Activated T-helper 2 cell treated with anti-CD3 and anti-CD28 coated beads, Interferon-gamma antibody, Interleukin-2, Interleukin-4, amounts not matched to agents 10 μg/mL and 5 μg/mL and 100 μg/mL, durations not matched to agents 14 hours and 24 hours and 36 hours (primary cell): ENCODE measurements around the gene RASL12. TPM values are rescaled to one million over a fixed set of nuclear protein-coding genes. Genes with fewer than 3 reads are reported as not detected.

ENCODE experiments used
- DNase-seq: peaks from one replicate; pipeline ENCODE4 v3.0.0; 2021; ENCODE audit warnings: low spot score
- H3K27ac Mint-ChIP-seq: one replicate; pipeline ENCODE4 v1.8.0; 2021; ENCODE audit warnings: mixed read lengths
- H3K27me3 Mint-ChIP-seq: one replicate; pipeline ENCODE4 v1.8.0; 2021; ENCODE audit warnings: low read depth, mixed read lengths
- H3K36me3 Mint-ChIP-seq: one replicate; pipeline ENCODE4 v1.8.0; 2021; ENCODE audit warnings: low read depth, mixed read lengths
- H3K4me1 Mint-ChIP-seq: one replicate; pipeline ENCODE4 v1.8.0; 2021; ENCODE audit warnings: low read depth, mixed read lengths
- H3K4me3 Mint-ChIP-seq: one replicate; pipeline ENCODE4 v1.8.0; 2021; ENCODE audit warnings: low read depth, mild to moderate bottlenecking, moderate library complexity, mixed read lengths
- H3K9me3 Mint-ChIP-seq: one replicate; pipeline ENCODE4 v1.8.0; 2021; ENCODE audit warnings: mixed read lengths
- intact Hi-C: fragments of 100-400 bp; cut with micrococcal nuclease; formaldehyde crosslinking; loops from one replicate; pipeline ENCODE4 v1.15.1; 2023
- total RNA-seq: library from RNA; stranded (reverse); gene quantifications from 2 replicates; pipeline ENCODE4 v1.2.3, GENCODE V29; 2022

The RASL12 gene
- total RNA-seq, 1 donor from 2014 or later, result not detected

DNA sequence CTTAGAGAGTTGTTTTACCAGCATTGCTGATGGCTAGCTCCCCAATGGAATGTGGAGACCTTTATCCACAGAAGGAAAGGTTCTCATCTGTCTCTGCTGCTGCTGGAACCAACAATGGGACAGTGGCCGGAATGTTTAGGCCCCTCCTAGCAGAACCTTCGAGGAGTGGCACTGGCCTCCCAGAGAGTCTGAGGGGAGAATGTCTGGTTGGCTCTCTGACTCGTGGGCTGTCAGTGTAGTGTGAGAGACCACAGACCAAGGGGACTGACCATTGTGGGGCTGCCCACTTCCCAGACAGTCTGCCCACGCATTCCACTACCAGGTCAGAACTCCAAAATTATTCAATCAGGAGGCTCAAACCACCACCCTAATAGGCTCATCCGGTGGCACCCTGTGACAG is 5.1 kb downstream of the RASL12 start:
- Mint-ChIP-seq H3K4me3 (no peak overlapping the region), H3K27ac (no peak overlapping the region), H3K4me1 (peaks cover 2% of the 10 kb centered on the region), H3K27me3 (peaks cover 34% of the 10 kb centered on the region), H3K36me3 (no peaks in the 10 kb centered on the region), H3K9me3 (no peaks in the 10 kb centered on the region)
- intact Hi-C loops, result no loop called here
- DNase-seq, result no peak

DNA sequence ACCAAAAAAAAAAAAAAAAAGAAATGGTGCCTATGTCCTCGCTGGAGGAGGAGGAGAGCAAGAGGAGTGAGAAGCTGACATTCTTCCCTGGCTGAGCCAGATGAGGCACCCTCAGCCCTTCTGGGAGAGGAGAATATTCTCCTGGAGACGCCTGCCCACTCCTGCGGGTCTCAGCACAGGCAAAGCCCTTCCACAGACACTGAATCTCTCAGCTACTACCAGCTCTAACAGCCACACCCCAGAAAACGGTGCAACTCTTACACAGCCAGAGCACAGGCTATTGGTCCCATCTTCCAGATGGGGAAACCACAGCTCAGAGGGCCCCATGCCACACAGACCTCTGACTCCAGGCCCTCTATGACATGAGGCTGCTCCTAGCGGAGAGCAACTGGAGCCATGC is 5.7 kb downstream of the RASL12 start:
- Mint-ChIP-seq H3K9me3 (no peaks in the 10 kb centered on the region), H3K27me3 (peaks cover 30% of the 10 kb centered on the region), H3K4me3 (no peak overlapping the region), H3K27ac (no peak overlapping the region), H3K4me1 (no peaks in the 10 kb centered on the region), H3K36me3 (no peaks in the 10 kb centered on the region)
- intact Hi-C loops, result no loop called here
- no peak for DNase-seq

DNA sequence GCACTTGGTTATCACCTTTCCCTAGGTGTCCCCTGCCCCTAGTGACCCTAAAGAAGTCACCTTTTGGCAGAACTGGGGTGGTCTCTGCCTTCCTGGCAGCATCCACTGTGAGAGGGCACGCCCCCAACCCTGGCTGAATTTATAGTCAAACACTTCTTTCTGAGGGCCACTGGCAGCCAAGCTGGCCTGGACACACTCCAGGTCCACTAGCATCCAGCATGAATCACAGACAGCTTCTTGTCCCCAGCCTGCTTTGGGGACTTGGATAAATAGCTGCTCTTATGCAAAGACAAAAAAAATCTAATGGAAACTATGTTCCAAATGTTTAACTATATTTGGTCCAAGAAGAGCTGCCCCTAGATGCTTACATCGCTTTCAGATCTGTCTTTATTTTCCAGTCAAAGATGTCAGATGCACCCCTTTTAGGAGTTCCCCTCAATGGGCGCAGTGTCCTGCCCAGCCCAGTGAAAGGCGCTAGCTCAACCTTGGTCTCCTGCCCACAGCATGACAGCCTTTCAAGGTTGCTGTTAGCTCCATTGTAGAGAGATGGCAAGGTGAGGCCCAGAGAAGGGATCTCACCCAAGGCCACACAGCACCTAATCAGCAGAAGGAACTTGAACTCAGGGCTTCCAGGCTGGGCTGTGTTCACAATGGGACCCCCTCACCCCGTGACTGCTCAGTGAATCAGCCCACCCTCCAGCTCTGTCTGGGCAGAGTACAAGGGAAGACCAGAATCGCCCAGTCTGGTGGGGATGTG is 7.0 kb downstream of the RASL12 start:
- H3K4me3 Mint-ChIP-seq, result no peak overlapping the region
- DNase-seq, result no peak
- no peaks in the 10 kb centered on the region for H3K36me3 Mint-ChIP-seq
- H3K27me3 Mint-ChIP-seq, result peaks cover 18% of the 10 kb centered on the region
- H3K27ac Mint-ChIP-seq, result no peak overlapping the region
- intact Hi-C loops, result no loop called here
- H3K9me3 Mint-ChIP-seq, result no peaks in the 10 kb centered on the region
- peaks cover under 1% of the 10 kb centered on the region for H3K4me1 Mint-ChIP-seq

DNA sequence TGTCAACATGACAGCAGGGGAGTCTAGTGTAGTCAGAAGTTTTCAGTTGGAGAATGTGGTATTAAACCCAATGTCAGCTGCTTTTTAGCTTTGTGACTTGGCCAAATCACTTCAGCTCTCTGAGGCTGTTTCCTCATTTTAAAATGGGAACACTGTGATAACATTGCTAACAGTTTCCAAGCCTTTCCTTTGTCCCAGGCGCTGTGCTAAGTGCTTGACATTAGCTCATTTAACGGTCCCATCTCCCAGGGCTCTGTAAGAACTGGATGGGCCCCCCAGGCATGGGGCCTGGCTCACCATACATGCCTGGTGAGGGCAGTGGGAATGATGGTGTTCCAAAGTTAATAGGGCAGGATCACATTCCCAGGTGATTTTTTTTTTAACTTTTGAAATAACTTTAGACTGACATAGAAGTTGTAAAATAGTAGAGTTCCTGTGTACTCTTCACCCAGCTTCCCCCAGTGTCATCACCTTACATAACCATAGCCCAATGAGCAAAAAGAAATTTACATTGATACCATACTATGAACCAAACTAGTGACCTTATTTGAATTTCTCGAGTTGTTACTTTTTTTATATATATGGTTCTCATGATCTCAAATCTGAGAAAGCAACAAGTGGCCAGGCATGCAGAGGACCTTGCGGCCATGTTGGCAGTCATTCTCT is 7.7 kb downstream of the RASL12 start:
- H3K4me1 Mint-ChIP-seq, result peaks cover 7% of the 10 kb centered on the region
- H3K36me3 Mint-ChIP-seq, result no peaks in the 10 kb centered on the region
- no peak overlapping the region for H3K27ac Mint-ChIP-seq
- H3K27me3 Mint-ChIP-seq, result peaks cover 10% of the 10 kb centered on the region
- DNase-seq, result no peak
- no peak overlapping the region for H3K4me3 Mint-ChIP-seq
- intact Hi-C loops, result loop anchor here (10.0 kb wide), 1 partner anchor 325 kb away; no protein-coding TSS in a partner anchor
- H3K9me3 Mint-ChIP-seq, result no peaks in the 10 kb centered on the region

DNA sequence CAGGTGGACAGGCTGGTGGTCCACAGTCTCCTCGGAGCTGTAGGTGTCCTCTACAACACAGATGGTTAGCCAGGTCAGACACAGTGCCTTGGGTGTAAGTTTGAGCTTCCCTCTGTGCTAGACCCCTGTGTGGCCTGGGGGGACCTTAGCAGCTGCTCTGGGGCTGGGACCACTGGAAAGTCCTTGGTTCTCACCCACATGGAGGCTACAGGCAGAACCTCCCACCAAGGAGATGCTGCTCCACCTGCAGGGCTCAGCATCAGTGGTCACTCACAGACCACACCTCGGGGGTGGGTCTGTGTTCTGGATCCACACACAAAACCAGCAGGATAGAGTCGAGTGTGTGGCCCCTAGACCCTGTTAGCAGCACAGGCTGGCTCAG is 8.4 kb downstream of the RASL12 start:
- DNase-seq, result no peak
- H3K27me3 Mint-ChIP-seq, result peaks cover 8% of the 10 kb centered on the region
- H3K9me3 Mint-ChIP-seq, result no peaks in the 10 kb centered on the region

DNA sequence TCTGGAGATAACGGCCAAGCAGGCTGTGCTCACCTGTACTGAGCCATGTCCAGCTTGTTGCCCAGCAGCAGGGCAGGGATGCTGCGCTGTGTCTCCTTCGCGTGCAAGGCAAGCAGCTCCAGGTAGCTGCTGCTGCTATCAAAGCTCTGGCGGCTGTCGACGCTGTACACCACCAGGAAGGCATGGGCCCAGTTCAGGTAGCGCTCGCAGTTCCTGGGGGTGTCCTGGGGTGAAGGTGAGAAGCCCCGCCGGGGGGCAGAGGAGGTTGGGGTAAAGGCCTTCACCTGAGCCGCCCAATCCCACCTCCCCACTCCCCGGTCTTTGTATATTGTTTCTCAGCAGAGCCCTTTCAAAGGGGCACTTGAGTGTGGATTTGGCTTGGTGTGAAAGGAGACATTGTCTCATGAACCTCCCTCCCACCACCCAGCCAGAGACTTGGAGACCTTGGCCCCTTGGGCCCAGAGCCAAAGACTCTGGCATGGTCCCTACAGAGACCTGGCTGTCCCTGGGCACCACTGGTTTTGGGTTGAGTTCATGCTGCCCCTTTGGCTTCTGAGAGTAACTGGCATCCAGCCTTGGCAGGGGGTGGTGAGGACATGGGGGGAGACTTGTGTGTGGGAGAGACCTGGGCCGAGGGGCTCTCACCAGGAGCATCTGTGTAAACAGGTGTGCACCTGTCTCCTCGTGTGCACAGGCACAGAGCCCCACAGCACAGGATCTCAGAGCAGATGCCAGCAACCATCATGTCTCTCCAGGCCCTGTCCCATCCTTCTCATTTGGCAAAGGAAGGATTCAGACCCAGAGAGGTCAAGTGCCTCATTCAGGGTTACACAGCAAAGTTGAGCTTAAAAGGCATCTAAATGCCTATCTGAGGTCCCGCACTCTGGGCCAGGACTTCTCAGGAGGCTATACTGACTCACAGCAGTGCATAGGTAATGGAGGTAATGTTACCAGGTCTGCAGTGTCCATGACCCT is 9.1 kb downstream of the RASL12 start:
- no peak overlapping the region for H3K4me3 Mint-ChIP-seq
- peaks cover 5% of the 10 kb centered on the region for H3K27me3 Mint-ChIP-seq
- no peak overlapping the region for H3K27ac Mint-ChIP-seq
- H3K4me1 Mint-ChIP-seq, result peaks cover 7% of the 10 kb centered on the region
- intact Hi-C loops, result loop anchor here (10.0 kb wide), 1 partner anchor 326 kb away; no protein-coding TSS in a partner anchor
- DNase-seq, result no peak
- no peaks in the 10 kb centered on the region for H3K36me3 Mint-ChIP-seq
- H3K9me3 Mint-ChIP-seq, result no peaks in the 10 kb centered on the region

More for the DNA sequence above, 8.4 kb downstream of the RASL12 start:
- intact Hi-C loops, result loop anchor here (10.0 kb wide), 1 partner anchor 325 kb away; no protein-coding TSS in a partner anchor
- peaks cover 7% of the 10 kb centered on the region for H3K4me1 Mint-ChIP-seq
- no peak overlapping the region for H3K27ac Mint-ChIP-seq
- no peak overlapping the region for H3K4me3 Mint-ChIP-seq
- no peaks in the 10 kb centered on the region for H3K36me3 Mint-ChIP-seq

DNA sequence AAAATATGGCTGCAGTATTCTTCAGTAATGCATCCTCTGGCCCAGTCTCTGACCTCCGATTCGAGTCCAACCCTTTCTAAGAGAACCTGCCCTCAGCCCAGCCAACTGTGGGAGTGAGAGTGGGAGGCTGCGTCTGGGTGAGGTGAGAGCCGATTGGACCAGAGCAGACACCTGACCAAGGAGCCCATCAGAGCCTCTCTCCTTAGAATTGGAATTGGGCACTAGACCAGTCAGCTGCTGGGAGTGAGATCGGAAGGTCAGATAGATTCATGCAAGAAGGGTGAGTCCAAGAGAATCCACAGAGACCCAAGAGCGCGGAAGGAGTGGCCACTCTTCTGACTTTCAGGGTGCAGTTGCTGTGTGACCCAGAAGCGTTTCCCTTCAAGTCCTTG is 10.2 kb downstream of the RASL12 start:
- Mint-ChIP-seq H3K36me3 (no peaks in the 10 kb centered on the region), H3K27ac (no peak overlapping the region), H3K4me3 (no peak overlapping the region), H3K9me3 (no peaks in the 10 kb centered on the region), H3K4me1 (peaks cover 7% of the 10 kb centered on the region), H3K27me3 (no peaks in the 10 kb centered on the region)
- intact Hi-C loops, result loop anchor here (10.0 kb wide), 1 partner anchor 327 kb away; no protein-coding TSS in a partner anchor
- DNase-seq, result no peak

DNA sequence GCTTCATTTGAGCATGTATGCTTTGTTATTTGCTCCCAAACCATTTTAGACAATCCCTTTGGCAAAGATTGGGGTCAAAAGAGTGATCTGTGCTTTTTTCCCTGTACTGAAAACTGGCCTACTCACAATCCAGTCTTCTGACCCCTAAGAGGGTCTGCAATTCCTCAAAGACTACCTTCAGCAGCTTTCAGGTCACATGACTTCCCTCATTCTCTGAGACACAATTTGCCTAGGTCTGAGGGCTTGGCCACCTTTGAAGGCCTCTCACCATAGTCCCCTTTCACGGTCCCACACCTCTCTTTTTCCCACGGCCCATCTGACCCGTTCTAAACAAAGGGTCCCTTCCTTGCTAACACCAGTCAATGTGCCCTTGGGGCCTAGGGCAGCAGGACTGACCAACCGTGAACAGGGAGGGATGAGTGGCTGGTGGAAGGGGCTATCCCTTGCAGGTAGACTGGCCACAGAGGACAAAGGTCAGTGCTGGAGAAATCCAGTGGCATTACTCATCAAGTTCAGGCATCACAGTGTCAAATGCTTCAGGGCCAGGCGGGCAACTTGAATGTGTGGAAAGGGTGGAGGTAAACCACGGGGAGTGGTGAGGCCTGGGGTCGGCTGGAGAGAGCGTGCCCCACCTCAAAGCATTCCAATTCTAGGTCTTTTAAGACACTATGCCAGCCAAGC is 10.8 kb downstream of the RASL12 start:
- no peaks in the 10 kb centered on the region for H3K36me3 Mint-ChIP-seq
- no peak overlapping the region for H3K4me3 Mint-ChIP-seq
- H3K27ac Mint-ChIP-seq, result no peak overlapping the region
- no peak for DNase-seq
- H3K9me3 Mint-ChIP-seq, result no peaks in the 10 kb centered on the region
- no peaks in the 10 kb centered on the region for H3K27me3 Mint-ChIP-seq
- H3K4me1 Mint-ChIP-seq, result peaks cover 7% of the 10 kb centered on the region
- intact Hi-C loops, result loop anchor here (10.0 kb wide), 1 partner anchor 328 kb away; no protein-coding TSS in a partner anchor

DNA sequence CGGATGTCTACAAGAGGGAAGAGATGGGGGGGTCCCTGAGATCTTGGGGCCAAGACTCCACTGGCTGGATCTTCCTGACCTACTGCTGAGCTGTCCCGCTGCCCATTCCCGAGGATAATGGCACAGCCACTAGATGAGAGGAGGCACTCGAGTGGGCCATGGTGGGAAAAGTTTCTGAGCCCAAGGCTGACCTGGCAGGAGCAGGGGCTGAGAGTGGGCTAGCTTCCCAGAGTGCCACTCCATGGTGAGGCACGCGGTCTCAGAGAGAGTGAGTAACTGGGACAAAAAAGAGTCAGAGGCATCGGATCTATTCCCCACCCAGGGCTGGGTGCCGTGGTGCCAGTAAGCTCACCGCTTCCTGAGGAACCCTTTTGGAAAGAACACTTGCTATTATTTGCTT is 11.7 kb downstream of the RASL12 start:
- Mint-ChIP-seq H3K4me3 (no peak overlapping the region), H3K27ac (no peak overlapping the region), H3K36me3 (no peaks in the 10 kb centered on the region), H3K27me3 (no peaks in the 10 kb centered on the region), H3K4me1 (peaks cover 7% of the 10 kb centered on the region), H3K9me3 (no peaks in the 10 kb centered on the region)
- no peak for DNase-seq
- intact Hi-C loops, result loop anchor here (10.0 kb wide), 1 partner anchor 329 kb away; no protein-coding TSS in a partner anchor

DNA sequence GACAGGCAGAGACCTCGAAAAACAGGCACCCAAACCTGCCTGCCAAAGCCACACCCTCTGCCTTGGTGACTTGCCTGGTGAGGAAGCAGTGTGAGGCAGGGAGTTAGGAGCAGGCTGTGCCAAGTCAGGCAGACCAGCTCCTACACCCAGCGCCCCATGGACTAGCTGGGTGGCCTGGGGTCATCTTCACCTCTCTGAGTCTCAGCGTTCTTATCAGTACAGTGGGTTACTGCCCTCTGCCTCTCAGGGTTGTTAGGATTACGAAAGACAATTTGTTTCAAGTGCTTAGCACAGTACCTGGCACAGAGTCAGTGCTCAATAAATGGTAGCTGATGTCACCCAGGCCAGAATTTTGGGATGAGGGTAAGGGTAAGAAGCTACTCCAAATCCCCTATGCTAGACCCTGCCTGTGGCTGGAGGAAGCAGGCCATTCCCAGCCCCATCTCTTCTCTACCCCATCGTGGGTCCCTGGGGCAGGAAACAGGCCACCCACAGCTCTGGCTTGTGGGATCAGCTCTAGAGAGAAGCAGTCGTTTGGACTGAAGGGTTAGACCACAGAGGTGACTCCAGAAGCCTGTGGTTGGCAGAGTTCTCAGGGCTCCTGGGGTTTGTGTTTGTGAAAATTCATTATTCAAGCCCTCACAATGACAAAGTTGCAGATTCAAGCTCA is 12.5 kb downstream of the RASL12 start:
- Mint-ChIP-seq H3K27ac (no peak overlapping the region), H3K4me1 (peaks cover 8% of the 10 kb centered on the region), H3K36me3 (no peaks in the 10 kb centered on the region), H3K4me3 (no peak overlapping the region), H3K27me3 (peaks cover under 1% of the 10 kb centered on the region), H3K9me3 (no peaks in the 10 kb centered on the region)
- intact Hi-C loops, result loop anchor here (1.0 to 10.0 kb wide), 2 partner anchors 46 to 329 kb away; no protein-coding TSS in a partner anchor
- DNase-seq, result no peak

DNA sequence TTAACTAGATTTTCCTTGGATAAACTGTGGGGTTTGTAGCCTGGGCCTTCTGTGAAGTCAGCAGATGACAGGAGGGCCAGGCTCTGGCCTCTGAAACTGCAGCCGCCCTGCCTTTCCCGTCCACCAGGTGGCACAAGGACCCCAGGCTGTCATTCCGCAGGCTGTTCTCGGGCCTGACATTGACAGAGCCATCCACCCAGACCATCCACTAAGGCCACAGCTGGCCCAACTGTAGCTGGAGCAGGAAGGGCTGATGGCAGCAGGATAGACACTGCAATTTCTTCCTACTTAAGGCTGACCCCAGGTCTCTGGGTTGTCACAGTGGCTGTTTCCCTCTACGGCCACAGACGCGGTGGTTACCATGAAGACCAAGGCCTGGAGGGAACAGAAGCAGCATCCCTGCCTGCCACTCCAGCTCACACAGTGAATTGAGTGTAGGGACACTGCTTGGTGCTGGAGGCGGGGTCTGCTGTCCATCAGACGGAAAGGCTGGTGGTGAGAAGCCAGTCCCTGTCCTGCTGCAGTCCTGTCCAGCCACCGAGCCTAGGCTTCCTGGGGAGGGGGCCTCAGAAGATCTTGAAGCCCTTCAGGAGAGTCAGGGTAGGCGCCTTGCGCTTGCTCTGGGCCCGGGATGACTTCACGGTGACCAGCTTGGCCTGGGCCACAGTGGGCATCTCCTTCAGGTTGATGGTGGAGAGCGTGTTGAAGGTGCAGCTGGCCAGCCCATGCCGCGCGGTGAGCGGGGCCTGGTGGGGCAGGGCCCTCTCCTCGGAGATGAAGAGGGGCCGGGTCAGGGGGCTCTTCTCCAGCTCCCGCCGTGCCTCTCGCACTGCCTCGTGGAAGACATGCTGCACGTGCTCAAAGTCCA is 13.2 kb downstream of the RASL12 start:
- intact Hi-C loops, result loop anchor here (1.0 to 10.0 kb wide), 4 partner anchors 24 to 330 kb away; partner anchors contain the start of gene RNU5A-1
- peak; percentile 46 for DNase-seq
- peaks cover 3% of the 10 kb centered on the region for H3K27me3 Mint-ChIP-seq
- no peaks in the 10 kb centered on the region for H3K9me3 Mint-ChIP-seq
- no peak overlapping the region for H3K4me3 Mint-ChIP-seq
- peaks cover 14% of the 10 kb centered on the region for H3K4me1 Mint-ChIP-seq
- H3K36me3 Mint-ChIP-seq, result no peaks in the 10 kb centered on the region
- no peak overlapping the region for H3K27ac Mint-ChIP-seq
